GM12891 (cell line): Measurements from ENCODE around the gene WDR43.

Experiments
- DNase-seq: peaks from one replicate; pipeline ENCODE4 v3.0.0; 2011; ENCODE audit warnings: low spot score; ENCODE audit not compliant: insufficient read length
- FAIRE-seq: peaks from 2 replicates; lab custom pipeline; 2011; peaks lifted over from hg19 to GRCh38; lab: Jason Lieb, UNC
- PAX5 ChIP-seq: IDR thresholded peaks from 2 replicates; pipeline ENCODE4 v1.6.1; 2011; ENCODE audit warnings: low read length, moderate library complexity, mild to moderate bottlenecking; ENCODE audit not compliant: insufficient read depth, severe bottlenecking
- POLR2A ChIP-seq: IDR thresholded peaks from 2 replicates; pipeline ENCODE4 v1.6.1; 2011; ENCODE audit warnings: low read depth, low read length, control low read depth
- POLR2AphosphoS5 ChIP-seq: IDR thresholded peaks from 2 replicates; pipeline ENCODE4 v1.6.1; 2011; ENCODE audit warnings: low read depth, low read length, control low read depth
- POU2F2 ChIP-seq: IDR thresholded peaks from 2 replicates; pipeline ENCODE4 v1.6.1; 2011; ENCODE audit warnings: low read depth, mild to moderate bottlenecking, control low read depth, low read length, moderate library complexity
- SPI1 ChIP-seq: IDR thresholded peaks from 2 replicates; pipeline ENCODE4 v1.6.1; 2011; ENCODE audit warnings: low read depth, low read length, control low read depth
- TAF1 ChIP-seq: IDR thresholded peaks from 2 replicates; pipeline ENCODE4 v1.6.1; 2011; ENCODE audit warnings: low read depth, low read length, control low read depth

Gene WDR43

DNA sequence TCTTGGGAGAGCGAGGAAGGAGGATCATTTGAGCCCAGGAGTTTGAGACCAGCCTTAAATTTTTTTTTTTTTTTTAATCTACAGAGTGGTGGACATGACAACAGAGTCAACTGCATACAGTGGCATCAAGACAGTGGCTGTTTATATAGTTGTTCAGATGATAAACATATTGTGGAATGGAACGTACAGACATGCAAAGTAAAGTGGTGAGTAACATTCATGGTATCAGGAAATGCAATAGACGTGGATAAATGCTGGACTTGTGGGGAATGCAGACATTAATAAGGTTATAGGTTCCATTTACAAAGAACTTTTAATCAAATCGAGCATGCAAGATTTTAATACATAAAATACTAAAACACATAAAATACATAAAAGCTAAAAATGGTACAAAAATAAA lies 11.9 kb downstream of the WDR43 start:
- FAIRE-seq (no peak), DNase-seq (no peak)
- TF ChIP-seq POLR2A (no peak), TAF1 (no peak), POU2F2 (no peak), POLR2AphosphoS5 (no peak)

DNA sequence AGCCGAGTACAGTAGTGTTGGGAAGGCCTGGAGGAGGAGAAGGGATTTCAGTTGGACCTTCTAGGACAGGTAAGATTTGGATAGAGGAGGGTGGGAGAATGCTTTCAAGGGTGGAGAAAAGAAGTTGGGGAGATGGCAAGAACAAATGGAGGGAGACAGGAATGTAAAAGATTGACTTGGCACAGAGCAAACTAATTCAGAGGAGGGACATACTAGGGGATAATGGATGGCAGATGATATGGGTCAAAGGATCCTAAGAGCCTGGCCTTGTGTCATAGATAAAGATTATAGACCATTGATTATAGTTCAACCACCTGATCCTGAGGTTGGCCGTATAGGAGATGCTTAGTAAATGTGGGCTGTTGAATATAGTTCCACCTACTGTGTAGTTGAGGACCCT lies 12.4 kb downstream of the WDR43 start:
- no peak for DNase-seq
- no peak for TF ChIP-seq SPI1
- no peak for TF ChIP-seq POLR2A
- 0 out of 2 replicates have a peak, but pooled peaks have one; percentile 32 for TF ChIP-seq POLR2AphosphoS5
- FAIRE-seq = no peak

DNA sequence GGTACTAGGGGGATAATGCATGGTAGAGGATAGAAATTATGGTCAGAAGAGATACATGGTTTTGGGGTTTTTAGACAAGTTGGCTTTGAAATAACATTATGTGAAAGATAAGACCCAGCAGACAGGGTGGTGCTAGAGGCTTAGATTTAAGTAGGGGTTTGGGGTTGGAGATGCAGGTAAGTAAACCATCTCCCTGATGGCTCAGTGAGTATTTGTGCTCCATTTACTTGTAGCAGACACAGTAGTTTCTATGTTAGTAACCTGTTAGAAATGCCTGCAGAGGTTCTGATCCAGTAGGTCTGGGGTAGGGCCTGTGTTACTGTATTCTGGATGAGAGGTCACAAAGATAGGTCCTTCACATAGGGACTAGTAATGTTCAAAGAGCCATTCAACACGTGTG lies 13.7 kb downstream of the WDR43 start:
- DNase-seq (no peak), FAIRE-seq (no peak)
- TF ChIP-seq TAF1 (no peak), PAX5 (no peak), POU2F2 (no peak), SPI1 (no peak), POLR2A (no peak), POLR2AphosphoS5 (no peak)

DNA sequence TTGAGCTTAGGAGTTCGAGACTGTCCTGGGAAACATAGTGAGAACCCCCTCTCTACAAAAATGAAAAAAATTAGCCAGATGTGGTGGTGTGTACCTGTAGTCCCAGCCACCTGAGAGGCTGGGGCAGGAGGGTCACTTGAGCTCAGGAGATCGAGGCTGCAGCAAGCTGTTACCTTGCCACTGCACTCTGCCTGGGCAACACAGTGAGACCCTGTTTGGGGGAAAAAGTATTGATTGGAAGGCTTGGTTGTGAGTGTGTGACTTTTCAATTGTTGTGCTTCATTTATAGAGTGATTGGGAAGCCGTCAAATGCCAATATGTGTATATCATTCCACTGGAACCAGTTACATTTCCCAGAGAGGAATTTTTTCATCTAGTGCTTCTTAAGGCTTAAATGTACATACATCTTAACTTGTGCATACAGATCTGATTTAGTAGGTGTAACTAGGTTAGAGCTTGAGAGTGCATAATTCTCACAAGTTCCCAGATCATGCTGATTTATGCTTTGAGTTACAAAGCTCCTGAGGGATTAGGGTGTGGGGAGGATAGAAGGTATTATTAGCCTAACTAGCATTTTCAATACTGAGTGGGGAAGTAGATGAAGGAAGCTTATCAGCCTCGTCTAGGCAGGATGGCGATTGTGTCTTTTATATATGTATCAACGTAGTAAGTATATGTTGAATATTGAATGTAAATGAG lies 15.3 kb downstream of the WDR43 start:
- DNase-seq = no peak
- no peak for FAIRE-seq
- TF ChIP-seq SPI1 = no peak
- TF ChIP-seq POLR2A = no peak
- TF ChIP-seq PAX5 = no peak
- TF ChIP-seq POLR2AphosphoS5 = no peak
- no peak for TF ChIP-seq POU2F2
- no peak for TF ChIP-seq TAF1

DNA sequence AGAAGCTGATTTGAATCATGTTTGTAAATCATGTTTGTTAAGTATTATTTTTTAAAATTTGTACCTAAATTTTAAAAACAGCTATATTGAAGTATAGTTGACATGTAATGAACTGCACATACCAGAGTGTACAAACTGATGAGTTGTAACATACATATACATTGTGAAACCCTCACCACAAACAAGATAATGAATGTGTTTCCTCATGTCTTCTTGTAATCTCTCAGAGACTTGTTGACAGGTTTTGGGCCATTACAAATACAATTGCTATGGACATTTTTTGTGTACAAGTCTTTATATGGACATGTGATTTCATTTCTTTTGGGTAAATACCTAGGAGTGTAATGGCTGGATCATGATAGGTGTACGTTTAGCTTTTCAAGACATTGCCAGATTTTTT lies 21.5 kb downstream of the WDR43 start:
- no peak for DNase-seq
- no peak for FAIRE-seq
- TF ChIP-seq SPI1 (no peak), TAF1 (no peak), POLR2A (no peak), POU2F2 (no peak), PAX5 (no peak), POLR2AphosphoS5 (no peak)

DNA sequence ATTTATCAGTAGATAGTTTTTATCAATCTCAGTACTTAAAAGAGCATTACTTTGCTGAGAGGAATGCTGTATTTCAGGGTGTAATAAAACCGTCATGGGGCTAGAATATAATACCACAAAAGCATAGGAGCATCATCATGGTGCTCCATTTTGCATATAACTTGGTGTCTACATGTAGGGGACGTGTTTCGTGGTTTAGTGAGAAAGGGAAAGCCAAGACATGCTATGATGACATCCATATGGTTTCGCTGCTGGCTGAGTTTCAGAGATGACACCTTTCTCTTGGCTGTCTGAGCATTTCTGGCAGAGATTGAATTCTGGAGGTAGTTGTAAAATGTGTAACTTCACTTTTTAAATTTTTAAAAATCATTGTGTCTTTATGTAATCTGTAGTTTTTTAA lies 32.4 kb downstream of the WDR43 start:
- DNase-seq (no peak), FAIRE-seq (peak; percentile 31)
- peak; percentile 74 for TF ChIP-seq POLR2AphosphoS5
- TF ChIP-seq PAX5 = no peak
- TF ChIP-seq POU2F2 = no peak
- 0 out of 2 replicates have a peak, but pooled peaks have one; percentile 50 for TF ChIP-seq POLR2A
- no peak for TF ChIP-seq TAF1
- no peak for TF ChIP-seq SPI1

DNA sequence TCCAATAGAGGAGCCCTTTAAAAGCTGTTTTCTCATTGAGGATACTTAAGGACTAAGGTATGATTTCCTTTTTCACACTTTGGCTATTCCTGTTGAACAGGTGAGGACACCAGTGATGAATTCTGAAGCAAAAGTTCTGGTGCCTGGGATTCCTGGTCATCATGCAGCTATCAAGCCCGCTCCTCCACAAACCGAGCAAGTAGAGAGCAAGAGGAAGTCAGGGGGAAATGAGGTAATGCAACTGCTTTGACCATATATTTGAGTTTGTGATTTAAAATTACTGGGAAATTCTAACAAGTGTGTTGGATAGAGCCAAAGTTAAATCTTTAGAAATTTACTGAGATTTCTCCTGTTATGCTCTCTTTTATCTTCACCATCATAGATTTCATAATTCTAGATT lies 33.0 kb downstream of the WDR43 start:
- TF ChIP-seq SPI1 (no peak), POLR2AphosphoS5 (no peak), TAF1 (no peak), POU2F2 (no peak), PAX5 (no peak), POLR2A (no peak)
- FAIRE-seq (no peak), DNase-seq (no peak)

DNA sequence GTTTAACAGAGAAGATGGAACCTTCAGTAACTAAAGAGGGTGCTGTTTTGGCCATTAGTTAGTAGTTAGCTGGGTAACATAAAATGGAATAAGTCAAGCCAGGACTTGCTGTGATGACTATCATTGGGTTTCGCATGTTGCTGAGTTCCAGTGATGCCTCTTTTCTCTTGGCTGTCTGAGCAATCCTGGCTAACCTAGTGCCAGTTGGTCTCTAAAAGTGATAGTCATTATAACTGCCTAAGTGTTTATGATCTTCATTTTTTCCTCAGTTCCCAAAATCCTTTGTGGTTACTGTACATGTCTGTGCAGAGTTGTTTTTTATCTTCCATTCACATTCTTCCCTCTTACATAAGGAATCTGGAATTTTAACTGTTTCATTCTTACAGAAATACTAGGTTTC lies 33.4 kb downstream of the WDR43 start:
- FAIRE-seq (no peak), DNase-seq (no peak)
- TF ChIP-seq POLR2A = no peak
- no peak for TF ChIP-seq POLR2AphosphoS5
- no peak for TF ChIP-seq POU2F2
- TF ChIP-seq TAF1 = no peak
- TF ChIP-seq PAX5 = no peak
- TF ChIP-seq SPI1 = no peak

DNA sequence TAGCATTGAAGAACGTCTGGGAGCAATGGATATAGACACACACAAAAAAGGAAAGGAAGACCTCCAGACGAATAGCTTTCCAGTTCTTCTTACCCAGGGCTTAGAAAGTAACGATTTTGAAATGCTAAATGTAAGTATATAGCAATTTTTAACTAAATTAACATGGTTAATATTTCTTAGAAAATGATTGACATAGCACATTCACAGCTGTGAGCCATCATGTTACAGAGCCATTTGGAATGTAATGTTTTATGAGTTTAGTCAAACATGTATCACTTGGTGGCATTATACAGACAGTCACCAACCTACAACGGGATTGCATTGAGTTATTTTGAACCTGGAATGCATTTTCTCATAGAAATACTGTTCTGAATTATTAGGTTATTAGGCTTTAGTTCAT lies 35.1 kb downstream of the WDR43 start:
- TF ChIP-seq TAF1 (no peak), SPI1 (no peak), POLR2A (no peak), POU2F2 (no peak), PAX5 (no peak), POLR2AphosphoS5 (no peak)
- peak; percentile 5 for FAIRE-seq
- DNase-seq = no peak

DNA sequence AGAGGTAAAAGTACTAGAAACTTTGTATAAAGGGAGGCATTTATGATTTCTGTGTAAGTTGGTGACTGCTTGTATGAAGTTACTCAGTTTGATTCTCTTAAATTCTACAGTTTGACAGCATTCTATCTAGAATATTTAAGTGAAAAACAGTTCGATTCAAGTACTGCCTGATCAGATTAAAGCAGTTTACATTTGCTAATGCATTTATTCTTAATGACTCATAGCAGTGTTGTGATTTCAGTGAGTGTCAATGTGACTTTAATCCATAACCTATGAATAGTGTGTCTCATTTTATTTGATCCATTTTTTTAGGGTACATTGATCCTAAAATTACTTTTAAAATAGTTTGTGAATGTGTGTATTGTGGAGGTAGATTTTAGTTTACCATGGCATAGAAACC lies 35.7 kb downstream of the WDR43 start:
- DNase-seq = no peak
- no peak for TF ChIP-seq PAX5
- TF ChIP-seq SPI1 = no peak
- TF ChIP-seq POU2F2 = no peak
- TF ChIP-seq POLR2AphosphoS5 = no peak
- no peak for TF ChIP-seq TAF1
- TF ChIP-seq POLR2A = no peak
- no peak for FAIRE-seq

DNA sequence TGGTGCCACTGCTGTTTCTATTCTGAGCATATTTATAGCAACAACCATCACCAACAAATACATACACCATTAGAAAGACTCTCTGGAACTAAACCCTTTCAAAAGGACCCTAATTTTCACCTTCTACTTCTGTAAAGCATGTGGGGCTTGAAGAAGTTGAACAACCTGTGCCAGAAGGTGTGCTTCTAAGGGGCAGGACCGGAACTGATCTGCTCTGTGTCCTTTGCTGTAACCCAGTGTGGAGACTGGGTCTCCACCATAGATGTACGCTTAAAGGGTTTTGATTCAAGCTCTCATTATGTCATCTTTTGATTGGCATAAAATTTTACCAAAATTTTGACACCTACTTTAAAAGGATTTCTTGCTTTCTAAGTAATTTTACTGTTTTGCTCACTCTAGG lies 40.3 kb downstream of the WDR43 start:
- no peak for TF ChIP-seq POLR2A
- no peak for TF ChIP-seq POU2F2
- TF ChIP-seq TAF1 = no peak
- no peak for TF ChIP-seq SPI1
- no peak for TF ChIP-seq PAX5
- TF ChIP-seq POLR2AphosphoS5 = no peak

More for the DNA sequence above, 40.3 kb downstream of the WDR43 start:
- no peak for DNase-seq
- no peak for FAIRE-seq
